Prostate gland (tissue), 2 donors: ENCODE measurements around the gene BRDT.

Source experiments
- CTCF ChIP-seq, 4 experiments: fragments of 200-600 bp in 2 of 4; fragments of 450-650 bp in 2 of 4; sonication (generic) in 2 of 4; IDR thresholded peaks; 1 replicate in 3 of 4; 2 replicates in 1 of 4; pipeline ENCODE4 v1.5.1; 2016 to 2019; ENCODE audit warnings: antibody characterized with exemption in 4 of 4, mild to moderate bottlenecking in 2 of 4, moderate library complexity in 2 of 4
- POLR2A ChIP-seq: fragments of 450-650 bp; IDR thresholded peaks from one replicate; pipeline ENCODE4 v1.6.1; 2016; ENCODE audit warnings: antibody characterized with exemption, mild to moderate bottlenecking
- POLR2AphosphoS5 ChIP-seq: sonication (generic); formaldehyde crosslinking; IDR thresholded peaks from one replicate; pipeline ENCODE4 v1.6.1; 2017; ENCODE audit warnings: antibody characterized with exemption

- TF ChIP-seq CTCF (IDR thresholded peaks at IDR 0.05) (no peak), POLR2A (no peak), POLR2AphosphoS5 (no peak)
Measured at GRCh38 chr1:91912266-91912665, 36.9 kb upstream of the BRDT start.
